OCI-LY7 (cell line): Measurements from ENCODE around the gene FAM163A.

Experiments
- EZH2phosphoT487 ChIP-seq: fragments of 200-600 bp; sonication (generic); IDR thresholded peaks from 2 replicates; pipeline ENCODE4 v1.6.1; 2018; ENCODE audit warnings: low read depth, borderline replicate concordance, mild to moderate bottlenecking, mixed run types, antibody characterized with exemption, low read length, moderate library complexity, mixed read lengths
- TF ChIP-seq, protein P1 (sequence below): fragments of 200-600 bp; sonication (generic); conservative IDR thresholded peaks from 2 replicates; pipeline ENCODE4 v1.5.1; 2014; ENCODE audit warnings: mild to moderate bottlenecking, antibody characterized with exemption, low read length, moderate library complexity, mixed read lengths

DNA sequence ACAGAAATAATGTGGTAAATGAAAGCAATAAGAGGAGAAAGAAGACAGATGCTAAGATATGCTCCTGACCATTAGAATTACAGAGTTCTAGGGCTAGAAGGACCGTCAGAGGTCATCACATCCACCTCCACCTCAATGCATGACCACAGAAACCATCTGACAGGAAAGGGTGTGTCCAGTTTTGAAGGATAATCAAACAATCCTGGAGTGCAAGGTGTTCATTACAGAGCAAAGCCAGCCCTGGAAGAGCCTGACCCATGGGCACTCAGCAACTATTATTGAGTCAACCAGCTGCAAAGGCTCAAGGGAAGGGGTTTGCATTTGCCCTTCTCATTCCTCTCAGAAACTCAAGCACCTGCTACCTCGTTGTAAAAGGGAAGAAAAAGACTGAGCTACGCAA is 88.1 kb downstream of the FAM163A start:
- TF ChIP-seq, protein P1, sequence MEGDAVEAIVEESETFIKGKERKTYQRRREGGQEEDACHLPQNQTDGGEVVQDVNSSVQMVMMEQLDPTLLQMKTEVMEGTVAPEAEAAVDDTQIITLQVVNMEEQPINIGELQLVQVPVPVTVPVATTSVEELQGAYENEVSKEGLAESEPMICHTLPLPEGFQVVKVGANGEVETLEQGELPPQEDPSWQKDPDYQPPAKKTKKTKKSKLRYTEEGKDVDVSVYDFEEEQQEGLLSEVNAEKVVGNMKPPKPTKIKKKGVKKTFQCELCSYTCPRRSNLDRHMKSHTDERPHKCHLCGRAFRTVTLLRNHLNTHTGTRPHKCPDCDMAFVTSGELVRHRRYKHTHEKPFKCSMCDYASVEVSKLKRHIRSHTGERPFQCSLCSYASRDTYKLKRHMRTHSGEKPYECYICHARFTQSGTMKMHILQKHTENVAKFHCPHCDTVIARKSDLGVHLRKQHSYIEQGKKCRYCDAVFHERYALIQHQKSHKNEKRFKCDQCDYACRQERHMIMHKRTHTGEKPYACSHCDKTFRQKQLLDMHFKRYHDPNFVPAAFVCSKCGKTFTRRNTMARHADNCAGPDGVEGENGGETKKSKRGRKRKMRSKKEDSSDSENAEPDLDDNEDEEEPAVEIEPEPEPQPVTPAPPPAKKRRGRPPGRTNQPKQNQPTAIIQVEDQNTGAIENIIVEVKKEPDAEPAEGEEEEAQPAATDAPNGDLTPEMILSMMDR: no peak
- TF ChIP-seq EZH2phosphoT487: no peak
